ENCODE measurements around the gene DHRSX. TPM values are rescaled to one million over a fixed set of nuclear protein-coding genes. Genes with fewer than 3 reads are reported as not detected.
"Not testable (repeated sequence)": the region's sequence is repeated elsewhere in the genome, so short reads cannot be mapped to it uniquely, and the experiment has no call there.

Gene DHRSX
- total RNA-seq, 2 donors from 2014 or later, result 11.6 to 14.2 TPM

DNA sequence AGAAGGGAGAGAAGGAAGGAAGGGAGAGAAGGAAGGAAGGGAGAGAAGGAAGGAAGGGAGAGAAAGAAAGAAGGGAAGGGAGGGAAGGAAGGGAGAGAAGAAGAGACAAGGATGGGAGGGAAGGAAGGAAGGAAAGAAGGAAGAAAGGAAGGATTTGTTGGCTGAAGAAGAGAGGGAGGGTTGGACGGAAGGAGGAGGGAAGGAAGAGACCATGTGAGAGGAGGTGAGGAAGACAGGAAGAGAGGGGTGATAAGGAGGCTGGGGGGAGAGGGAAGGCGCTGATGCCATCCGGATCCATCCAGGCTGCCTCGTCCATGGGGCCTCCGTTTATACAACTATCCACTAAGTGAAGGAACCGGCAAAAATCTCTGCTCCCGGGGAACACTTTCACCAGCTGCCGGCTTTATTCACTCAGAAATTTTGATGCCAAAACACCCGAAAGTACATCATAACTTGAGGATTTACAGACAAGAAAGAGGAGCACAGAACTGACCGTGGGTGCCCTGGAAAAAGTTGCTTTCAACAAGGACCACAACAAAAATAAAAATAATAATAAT lies 14.9 kb downstream of the DHRSX start:
- H3K4me3 Mint-ChIP-seq, result no peak overlapping the region
- peaks cover 3% of the 10 kb centered on the region for H3K4me1 Mint-ChIP-seq
- H3K36me3 Mint-ChIP-seq (ENCODE audit: low read depth), result peaks cover 3% of the 10 kb centered on the region
- H3K27ac Mint-ChIP-seq, result no peak overlapping the region
- H3K9me3 ChIP-seq (ENCODE audit: control insufficient read depth, low read length, poor library complexity, severe bottlenecking), result no peaks in the 10 kb centered on the region
- DNase-seq (no peak), ATAC-seq (no peak)
- H3K27me3 Mint-ChIP-seq, result no peaks in the 10 kb centered on the region

DNA sequence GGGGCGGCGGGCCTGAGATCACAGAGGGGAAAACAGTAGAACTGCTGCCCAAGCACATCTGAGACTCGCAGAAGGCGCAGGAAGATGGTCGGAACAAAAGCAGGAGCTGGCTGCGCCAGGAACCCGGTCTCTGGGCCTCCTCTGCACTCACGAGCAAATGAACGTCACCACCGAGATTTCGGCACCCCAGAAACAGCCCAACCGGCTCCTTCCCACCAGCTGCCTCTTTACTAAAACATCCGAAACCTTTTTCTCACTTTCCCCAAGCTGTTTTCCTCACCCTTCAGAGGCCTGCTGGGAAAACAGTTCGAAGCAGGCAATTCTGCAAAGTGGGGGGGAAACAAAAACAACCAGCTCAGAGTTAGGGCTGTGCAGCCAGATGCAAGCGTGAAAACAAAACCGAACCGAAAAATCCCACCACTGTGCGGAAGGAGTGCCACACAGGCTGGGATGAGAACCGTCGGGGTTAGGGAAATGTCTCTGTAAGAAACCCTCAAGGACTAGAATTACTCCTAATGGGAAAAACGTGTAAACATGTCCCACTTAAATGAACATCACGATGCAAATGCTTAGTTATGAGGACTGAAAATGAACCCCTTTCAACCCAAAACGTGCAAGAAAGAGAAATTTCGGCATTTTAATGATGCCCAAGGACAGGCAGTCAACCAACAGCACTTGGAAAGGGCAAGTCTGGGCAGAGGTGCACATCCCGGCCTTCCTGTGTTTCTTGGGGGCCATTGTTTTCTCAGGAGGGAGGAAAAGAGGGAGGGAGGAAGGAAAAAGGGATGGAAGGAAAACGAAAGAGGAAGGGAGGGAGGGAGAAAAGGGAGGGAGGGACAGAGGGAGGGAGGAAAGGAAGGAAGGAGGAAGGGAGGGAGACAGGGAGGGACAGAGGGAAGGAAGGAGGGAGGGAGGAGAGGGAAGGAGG lies 15.8 kb downstream of the DHRSX start:
- Mint-ChIP-seq H3K4me1 (peaks cover 3% of the 10 kb centered on the region), H3K27me3 (no peaks in the 10 kb centered on the region), H3K4me3 (no peak overlapping the region), H3K27ac (no peak overlapping the region), H3K36me3 (ENCODE audit: low read depth) (peaks cover 3% of the 10 kb centered on the region)
- DNase-seq, result no peak
- ATAC-seq, result no peak
- no peaks in the 10 kb centered on the region for H3K9me3 ChIP-seq (ENCODE audit: control insufficient read depth, low read length, poor library complexity, severe bottlenecking)

DNA sequence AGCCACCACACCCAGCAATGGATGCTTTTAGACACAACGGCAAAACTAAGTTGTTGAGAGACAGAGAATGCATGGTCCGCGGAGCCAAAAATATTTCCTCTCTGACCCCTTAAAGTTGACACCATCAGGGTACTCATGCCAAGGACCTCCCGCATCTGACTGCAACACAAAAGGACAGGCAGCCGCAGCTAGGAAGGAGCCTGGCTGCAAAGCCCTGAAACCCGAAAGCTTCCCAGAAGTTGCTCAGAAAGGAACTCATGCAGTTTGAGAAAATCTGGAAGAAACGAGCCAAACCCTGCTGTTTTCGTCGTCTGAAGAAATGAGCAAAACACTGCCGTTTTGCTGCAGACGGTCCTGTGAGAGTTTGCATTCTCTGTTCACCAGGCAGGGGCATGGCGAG lies 16.5 kb downstream of the DHRSX start:
- Mint-ChIP-seq H3K36me3 (ENCODE audit: low read depth) (peaks cover 3% of the 10 kb centered on the region), H3K4me3 (no peak overlapping the region), H3K27me3 (no peaks in the 10 kb centered on the region), H3K4me1 (peaks cover 3% of the 10 kb centered on the region), H3K27ac (no peak overlapping the region)
- H3K9me3 ChIP-seq (ENCODE audit: control insufficient read depth, low read length, poor library complexity, severe bottlenecking), result no peaks in the 10 kb centered on the region
- DNase-seq (no peak), ATAC-seq (no peak)

DNA sequence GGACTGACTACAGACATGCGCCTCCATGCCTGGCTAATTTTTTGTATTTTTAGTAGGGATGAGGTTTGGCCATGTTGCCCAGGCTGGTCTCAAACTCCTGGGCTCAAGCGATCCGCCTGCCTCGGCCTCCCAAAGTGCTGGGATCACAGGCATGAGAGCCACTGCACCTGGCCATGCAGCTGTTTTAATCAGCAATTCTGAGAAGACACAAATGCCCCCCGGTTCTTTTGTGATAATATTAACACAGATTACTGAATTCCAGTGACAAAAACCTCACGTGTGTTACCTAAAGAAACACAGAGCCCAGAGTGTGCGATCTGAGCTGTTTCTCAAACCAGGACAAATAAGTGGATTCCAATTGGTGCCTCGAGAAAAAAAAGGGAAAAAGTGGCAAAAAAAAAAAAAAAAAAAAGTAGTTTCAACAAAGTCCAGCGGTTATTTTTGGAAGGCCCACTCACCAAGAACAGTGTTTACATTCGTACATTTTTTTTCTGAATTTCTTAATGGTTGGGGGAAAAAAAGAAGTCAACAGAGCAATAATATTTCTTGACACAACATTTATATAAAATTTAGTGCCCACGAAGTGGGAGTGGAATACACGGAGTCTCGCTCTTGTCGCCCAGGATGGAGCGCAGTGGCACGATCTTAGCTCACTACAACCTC lies 17.2 kb downstream of the DHRSX start:
- no peaks in the 10 kb centered on the region for H3K9me3 ChIP-seq (ENCODE audit: control insufficient read depth, low read length, poor library complexity, severe bottlenecking)
- ATAC-seq (no peak), DNase-seq (no peak)
- peaks cover 6% of the 10 kb centered on the region for H3K4me1 Mint-ChIP-seq
- H3K27me3 Mint-ChIP-seq, result no peaks in the 10 kb centered on the region
- H3K4me3 Mint-ChIP-seq, result no peak overlapping the region
- no peak overlapping the region for H3K27ac Mint-ChIP-seq
- H3K36me3 Mint-ChIP-seq (ENCODE audit: low read depth), result peaks cover 2% of the 10 kb centered on the region

DNA sequence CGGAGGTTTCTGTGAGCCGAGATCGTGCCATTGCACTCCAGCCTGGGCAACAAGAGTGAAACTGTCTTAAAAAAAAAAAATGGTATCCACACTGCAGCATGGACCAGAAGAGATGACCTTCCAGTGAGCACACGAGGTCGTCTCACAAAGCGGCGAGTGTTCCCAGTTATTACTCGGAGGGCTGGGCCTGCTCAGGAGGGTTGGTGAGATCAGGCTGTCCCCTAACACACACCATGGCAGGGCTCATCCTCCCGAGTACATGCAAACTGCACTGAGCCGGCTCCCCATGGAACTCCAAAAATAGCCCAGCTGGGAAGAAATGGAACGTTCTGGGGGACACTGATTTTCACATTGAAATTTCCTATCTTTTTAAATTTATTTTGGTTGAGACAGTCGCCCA lies 19.2 kb downstream of the DHRSX start:
- not testable (repeated sequence) for H3K36me3 Mint-ChIP-seq (ENCODE audit: low read depth); H3K27me3 Mint-ChIP-seq; H3K9me3 ChIP-seq (ENCODE audit: control insufficient read depth, low read length, poor library complexity, severe bottlenecking); DNase-seq; ATAC-seq; H3K27ac Mint-ChIP-seq; H3K4me3 Mint-ChIP-seq
- H3K4me1 Mint-ChIP-seq, result peaks cover 10% of the 10 kb centered on the region

DNA sequence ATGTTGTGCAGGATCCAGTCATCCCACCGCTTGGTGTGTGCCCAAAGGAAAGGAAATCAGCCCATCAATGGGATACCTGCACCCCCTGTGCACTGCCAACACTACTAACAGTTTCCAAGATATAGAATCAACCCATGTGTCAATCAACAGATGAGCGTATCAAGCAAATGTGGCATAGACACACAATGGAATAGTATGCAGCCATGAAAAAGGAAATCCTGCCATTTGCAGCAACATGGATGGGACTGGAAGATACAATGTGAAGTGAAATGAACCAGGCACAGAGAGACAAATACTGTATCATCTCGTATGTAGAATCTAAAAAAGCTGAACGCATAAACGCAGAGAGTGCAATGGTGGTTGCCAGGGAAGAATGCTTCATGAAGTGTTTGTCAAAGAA lies 20.8 kb downstream of the DHRSX start:
- not testable (repeated sequence) for H3K4me3 Mint-ChIP-seq; H3K9me3 ChIP-seq (ENCODE audit: control insufficient read depth, low read length, poor library complexity, severe bottlenecking); ATAC-seq; H3K36me3 Mint-ChIP-seq (ENCODE audit: low read depth); DNase-seq; H3K27me3 Mint-ChIP-seq; H3K27ac Mint-ChIP-seq
- peaks cover 14% of the 10 kb centered on the region for H3K4me1 Mint-ChIP-seq

DNA sequence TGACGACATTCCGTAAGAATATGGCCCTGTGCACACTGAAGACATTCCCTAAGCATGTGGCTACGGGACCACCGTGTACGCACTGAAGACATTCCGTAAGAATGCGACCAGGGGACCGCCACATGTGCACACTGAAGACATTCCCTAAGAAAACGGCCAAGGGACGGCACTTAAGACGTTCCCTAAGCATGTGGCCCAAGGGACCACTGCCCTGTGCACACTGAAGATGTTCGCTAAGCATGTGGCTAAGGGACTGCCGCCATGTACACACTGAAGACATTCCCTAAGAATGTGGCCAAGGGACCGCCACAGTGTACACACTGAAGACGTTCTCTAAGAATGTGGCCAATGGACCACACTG lies 21.4 kb downstream of the DHRSX start:
- Mint-ChIP-seq H3K4me3 (no peak overlapping the region), H3K27ac (no peak overlapping the region)
- no peak for ATAC-seq

DNA sequence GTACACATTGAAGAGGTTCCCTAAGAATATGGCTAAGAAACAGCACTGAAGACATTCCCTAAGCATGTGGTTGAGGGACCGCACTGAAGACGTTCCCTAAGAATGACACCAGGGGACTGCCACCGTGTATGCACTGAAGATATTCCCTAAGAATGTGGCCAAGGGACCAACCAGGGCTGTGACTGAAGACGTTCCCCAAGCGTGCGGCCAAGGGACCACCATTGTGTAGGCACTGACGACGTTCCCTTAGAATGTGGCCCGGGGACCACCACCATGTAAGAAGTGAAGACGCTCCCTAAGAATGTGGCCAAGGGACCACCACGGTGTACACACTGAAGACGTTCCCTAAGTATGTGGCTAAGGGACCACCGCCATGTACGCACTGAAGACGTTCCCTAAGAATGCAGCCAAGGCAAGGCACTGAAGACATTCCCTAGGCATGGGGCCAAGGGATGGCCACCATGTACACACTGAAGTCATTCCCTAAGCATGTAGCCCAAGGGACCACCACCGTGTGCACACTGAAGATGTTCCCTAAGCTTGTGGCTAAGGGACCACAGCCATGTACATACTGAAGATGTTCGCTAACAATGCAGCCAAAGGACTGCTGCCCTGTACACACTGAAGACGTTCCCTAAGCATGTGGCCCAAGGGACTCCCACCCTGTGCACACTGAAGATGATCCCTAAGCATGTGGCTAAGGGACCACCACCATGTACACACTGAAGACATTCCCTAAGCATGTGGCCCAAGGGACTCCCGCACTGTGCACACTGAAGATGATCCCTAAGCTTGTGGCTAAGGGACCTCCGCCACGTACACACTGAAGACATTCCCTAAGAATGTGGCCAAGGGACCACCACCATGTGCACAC lies 22.0 kb downstream of the DHRSX start:
- DNase-seq (no peak), ATAC-seq (no peak)
- Mint-ChIP-seq H3K36me3 (ENCODE audit: low read depth) (peaks cover 2% of the 10 kb centered on the region), H3K4me1 (peaks cover 18% of the 10 kb centered on the region), H3K27ac (no peak overlapping the region), H3K27me3 (no peaks in the 10 kb centered on the region), H3K4me3 (no peak overlapping the region)
- H3K9me3 ChIP-seq (ENCODE audit: control insufficient read depth, low read length, poor library complexity, severe bottlenecking), result no peaks in the 10 kb centered on the region

More for the DNA sequence above, 21.4 kb downstream of the DHRSX start:
- peaks cover 18% of the 10 kb centered on the region for H3K4me1 Mint-ChIP-seq
- no peak for DNase-seq
- peaks cover 2% of the 10 kb centered on the region for H3K36me3 Mint-ChIP-seq (ENCODE audit: low read depth)
- H3K27me3 Mint-ChIP-seq, result no peaks in the 10 kb centered on the region
- no peaks in the 10 kb centered on the region for H3K9me3 ChIP-seq (ENCODE audit: control insufficient read depth, low read length, poor library complexity, severe bottlenecking)

DNA sequence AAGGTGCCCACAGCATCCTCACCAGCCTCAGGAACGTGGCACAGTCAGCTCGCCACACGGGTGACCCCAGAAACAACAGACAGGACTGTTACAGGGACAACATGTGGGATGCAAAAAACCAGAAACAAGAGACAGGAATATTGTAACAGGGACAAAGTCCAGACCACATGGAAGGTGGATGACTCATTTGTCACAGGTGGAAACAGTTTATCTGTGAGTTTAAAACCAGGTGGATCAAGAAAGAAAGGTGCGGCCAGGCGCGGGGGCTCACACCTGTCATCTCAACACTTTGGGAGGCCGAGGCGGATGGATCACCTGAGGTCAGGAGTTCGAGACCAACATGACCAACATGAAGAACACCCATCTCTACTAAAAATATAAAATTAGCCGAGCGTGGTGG lies 23.5 kb downstream of the DHRSX start:
- H3K27ac Mint-ChIP-seq; DNase-seq; ATAC-seq; H3K36me3 Mint-ChIP-seq (ENCODE audit: low read depth); H3K9me3 ChIP-seq (ENCODE audit: control insufficient read depth, low read length, poor library complexity, severe bottlenecking); H3K27me3 Mint-ChIP-seq; H3K4me3 Mint-ChIP-seq: not testable (repeated sequence)
- peaks cover 15% of the 10 kb centered on the region for H3K4me1 Mint-ChIP-seq

DNA sequence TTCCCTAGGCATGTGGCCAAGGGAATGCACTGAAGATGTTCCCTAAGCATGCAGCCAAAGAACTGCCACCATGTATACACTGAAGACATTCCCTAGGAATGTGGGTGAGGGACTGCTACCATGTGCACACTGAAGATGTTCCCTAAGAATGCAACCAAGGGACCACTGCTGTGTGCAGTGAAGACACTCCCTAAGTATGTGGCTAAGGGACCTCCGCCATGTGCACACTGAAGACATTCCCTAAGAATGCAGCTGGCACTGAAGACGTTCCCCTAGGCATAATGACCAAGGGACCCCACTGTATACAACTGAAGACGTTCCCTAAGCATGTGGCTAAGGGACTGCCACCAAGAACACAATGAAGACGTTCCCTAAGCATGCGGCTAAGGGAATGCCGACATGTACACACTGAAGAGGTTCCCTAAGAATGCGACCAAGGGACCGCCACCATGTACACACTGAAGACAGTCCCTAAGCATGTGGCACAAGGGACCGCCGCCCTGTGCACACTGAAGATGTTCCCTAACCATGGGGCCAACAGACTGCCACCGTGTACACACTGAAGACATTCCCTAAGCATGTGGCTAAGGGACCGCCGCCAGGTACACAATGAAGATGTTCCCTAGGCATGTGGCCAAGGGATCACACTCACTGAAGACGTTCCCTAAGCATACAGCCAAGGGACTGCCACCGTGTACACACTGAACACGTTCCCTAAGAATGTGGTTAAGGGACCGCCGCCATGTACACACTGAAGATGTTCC lies 25.6 kb downstream of the DHRSX start:
- peaks cover 2% of the 10 kb centered on the region for H3K36me3 Mint-ChIP-seq (ENCODE audit: low read depth)
- DNase-seq (no peak), ATAC-seq (no peak)

DNA sequence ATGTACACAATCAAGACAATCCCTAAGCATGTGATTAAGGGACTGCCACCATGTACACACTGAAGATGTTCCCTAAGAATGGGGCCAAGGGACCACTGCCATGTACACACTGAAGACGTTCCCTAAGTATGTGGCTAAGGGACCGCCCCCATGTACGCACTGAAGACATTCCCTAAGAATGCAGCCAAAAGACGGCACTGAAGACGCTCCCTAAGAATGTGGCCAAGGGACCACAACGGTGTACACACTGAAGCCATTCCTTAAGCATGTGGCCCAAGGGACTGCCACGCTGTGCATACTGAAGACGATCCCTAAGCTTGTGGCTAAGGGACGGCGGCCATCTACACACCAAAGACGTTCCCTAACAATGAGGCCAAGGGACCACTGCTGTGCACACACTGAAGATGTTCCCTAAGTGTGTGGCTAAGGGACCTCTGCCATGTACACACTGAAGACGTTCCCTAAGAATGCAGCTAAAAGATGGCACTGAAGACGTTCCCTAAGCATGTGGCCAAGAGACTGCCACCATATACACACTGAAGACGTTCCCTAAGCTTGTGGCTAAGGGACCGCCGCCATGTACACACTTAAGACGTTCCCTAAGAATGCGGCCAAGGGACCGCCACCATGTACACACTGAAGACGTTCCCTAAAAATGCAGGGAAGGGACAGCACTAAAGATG lies 26.4 kb downstream of the DHRSX start:
- no peaks in the 10 kb centered on the region for H3K9me3 ChIP-seq (ENCODE audit: control insufficient read depth, low read length, poor library complexity, severe bottlenecking)
- DNase-seq (no peak), ATAC-seq (no peak)
- H3K36me3 Mint-ChIP-seq (ENCODE audit: low read depth), result peaks cover 2% of the 10 kb centered on the region
- peaks cover 15% of the 10 kb centered on the region for H3K4me1 Mint-ChIP-seq
- H3K27me3 Mint-ChIP-seq, result no peaks in the 10 kb centered on the region
- H3K4me3 Mint-ChIP-seq, result no peak overlapping the region
- no peak overlapping the region for H3K27ac Mint-ChIP-seq

More for the DNA sequence above, 25.6 kb downstream of the DHRSX start:
- no peak overlapping the region for H3K27ac Mint-ChIP-seq
- H3K9me3 ChIP-seq (ENCODE audit: control insufficient read depth, low read length, poor library complexity, severe bottlenecking), result no peaks in the 10 kb centered on the region
- no peak overlapping the region for H3K4me3 Mint-ChIP-seq
- peaks cover 15% of the 10 kb centered on the region for H3K4me1 Mint-ChIP-seq
- no peaks in the 10 kb centered on the region for H3K27me3 Mint-ChIP-seq

DNA sequence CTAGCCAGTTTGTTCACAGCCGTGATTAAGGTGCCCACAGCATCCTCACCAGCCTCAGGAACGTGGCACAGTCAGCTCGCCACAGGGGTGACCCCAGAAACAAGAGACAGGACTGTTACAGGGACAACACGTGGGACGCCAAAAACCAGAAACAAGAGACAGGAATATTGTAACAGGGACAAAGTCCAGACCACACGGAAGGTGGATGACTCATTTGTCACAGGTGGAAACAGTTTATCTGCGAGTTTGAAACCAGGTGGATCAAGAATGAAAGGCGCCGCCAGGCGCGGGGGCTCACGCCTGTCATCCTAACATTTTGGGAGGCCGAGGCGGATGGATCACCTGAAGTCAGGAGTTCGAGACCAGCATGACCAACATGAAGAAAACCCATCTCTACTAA lies 27.7 kb downstream of the DHRSX start:
- H3K4me1 Mint-ChIP-seq, result peaks cover 15% of the 10 kb centered on the region
- not testable (repeated sequence) for H3K27ac Mint-ChIP-seq; H3K27me3 Mint-ChIP-seq; H3K36me3 Mint-ChIP-seq (ENCODE audit: low read depth); H3K9me3 ChIP-seq (ENCODE audit: control insufficient read depth, low read length, poor library complexity, severe bottlenecking); DNase-seq; H3K4me3 Mint-ChIP-seq; ATAC-seq
